Kidney glomerular epithelial cell (primary cell): ENCODE data around the gene MOB4.
"Not testable (repeated sequence)": the region's sequence is repeated elsewhere in the genome, so short reads cannot be mapped to it uniquely, and the experiment has no call there.

Experiments
- DNase-seq: peaks from one replicate; lab custom pipeline; 2025; lab: John Stamatoyannopoulos, UW

The MOB4 gene

GRCh38 chr2:197514754-197515153, 1.1 kb upstream of the MOB4 start:
- no peak for DNase-seq

DNA sequence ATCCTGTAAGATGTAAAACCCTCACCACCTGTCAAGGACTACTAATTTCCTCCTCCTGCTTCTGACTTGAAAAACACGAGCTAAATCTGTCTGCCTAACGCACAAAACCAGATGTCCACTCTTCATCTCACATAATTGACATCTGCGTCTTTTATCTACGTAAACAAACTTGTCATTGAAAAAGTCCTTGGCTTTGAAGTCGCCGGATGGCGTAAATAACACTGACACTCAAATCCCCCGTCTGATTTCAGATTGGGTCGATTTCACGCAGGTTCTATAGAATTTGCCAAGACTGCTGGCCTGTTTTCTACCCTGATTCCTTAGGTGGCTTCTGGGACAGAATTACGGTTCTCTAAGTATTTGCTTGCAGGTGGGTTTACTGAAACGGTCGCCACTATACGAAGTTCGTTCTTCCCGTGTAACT, 539 bp upstream of the MOB4 start:
- no peak for DNase-seq

DNA sequence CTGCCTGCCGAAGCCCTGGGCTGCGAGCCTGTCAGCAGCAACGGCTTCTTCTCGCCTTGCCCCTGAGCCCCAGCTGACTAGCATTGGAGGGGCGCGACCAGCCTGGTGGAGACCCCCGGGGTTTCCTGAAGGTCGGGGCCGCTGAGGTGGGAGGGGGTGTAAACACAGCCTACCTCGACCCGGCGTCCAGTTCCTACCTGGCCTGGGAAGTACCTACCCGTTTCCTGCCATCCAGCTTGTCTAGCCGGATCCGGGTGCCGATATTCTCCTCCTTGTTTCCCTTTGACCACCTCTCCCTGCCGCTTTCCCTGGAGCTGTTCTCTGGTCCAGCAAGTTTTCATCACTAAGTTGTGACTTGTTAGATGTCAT, 511 bp downstream of the MOB4 start:
- peak; percentile 11 for DNase-seq

GRCh38 chr2:197517150-197517549, 1.3 kb downstream of the MOB4 start:
- no peak for DNase-seq

- DNase-seq, result no peak
These were observed 22.5 kb downstream of the MOB4 start for GRCh38 chr2:197538412-197538811.

DNA sequence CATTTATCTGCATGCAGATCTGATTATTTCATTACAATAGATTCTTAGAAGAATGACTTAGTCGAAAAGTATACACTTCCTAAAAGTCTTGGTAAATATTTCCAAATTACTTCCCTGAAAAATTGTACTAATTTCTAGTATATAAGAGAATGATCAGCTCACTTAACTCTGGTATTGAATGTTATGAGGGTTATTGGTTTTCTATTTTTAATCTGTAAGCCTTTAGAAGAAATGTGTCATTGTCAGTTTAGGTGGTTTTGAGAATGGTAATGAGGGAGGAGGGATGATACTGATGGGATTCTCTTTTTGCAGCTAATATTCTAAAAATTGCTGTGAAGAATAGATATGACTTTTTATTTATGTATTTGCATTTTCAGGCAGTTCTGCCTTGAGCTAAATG, 23.9 kb downstream of the MOB4 start:
- DNase-seq, result no peak

DNA sequence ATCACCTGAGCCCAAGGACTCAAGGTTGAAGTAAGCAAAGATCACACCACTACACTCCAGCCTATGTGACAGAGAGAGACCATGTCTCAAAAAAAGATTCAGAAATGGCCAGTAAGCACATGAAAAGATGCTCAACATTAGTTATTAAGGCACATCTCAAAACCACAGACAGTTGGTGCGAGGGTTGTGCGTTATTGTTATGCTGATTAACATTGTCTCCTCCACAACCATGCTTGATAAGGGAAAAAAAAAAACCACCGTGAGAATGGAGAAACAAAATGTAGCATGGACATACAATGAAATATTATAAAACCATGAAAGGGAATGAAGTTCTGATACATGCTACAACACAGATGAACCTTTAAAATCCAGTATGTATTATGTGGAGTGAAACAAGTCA, 27.3 kb downstream of the MOB4 start:
- DNase-seq, result no peak

GRCh38 chr2:197547163-197547900, 31.5 kb downstream of the MOB4 start:
- DNase-seq, result no peak

- no peak for DNase-seq
These were observed 32.7 kb downstream of the MOB4 start for GRCh38 chr2:197548582-197548981.

DNA sequence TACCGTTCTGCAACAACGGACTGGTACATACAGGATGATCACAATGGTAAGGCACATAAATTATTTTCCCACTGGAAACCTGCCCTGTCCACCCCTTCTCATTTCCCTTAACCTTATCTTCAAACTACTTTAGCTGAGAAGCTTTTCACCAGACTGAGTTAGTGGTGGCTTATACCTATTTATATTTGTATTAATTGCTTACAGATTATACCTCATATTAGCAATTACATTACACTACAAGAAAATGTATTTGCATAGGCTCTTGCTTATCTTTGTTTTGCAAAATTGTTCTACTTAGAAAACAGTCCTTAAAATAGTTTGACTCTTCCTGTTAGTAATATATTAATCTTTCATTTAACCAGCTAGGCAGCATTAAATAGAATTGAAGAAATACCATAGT, 35.4 kb downstream of the MOB4 start:
- DNase-seq, result not testable (repeated sequence)

GRCh38 chr2:197555467-197555866, 39.6 kb downstream of the MOB4 start:
- no peak for DNase-seq

GRCh38 chr2:197556456-197556855, 40.6 kb downstream of the MOB4 start:
- DNase-seq, result no peak

DNA sequence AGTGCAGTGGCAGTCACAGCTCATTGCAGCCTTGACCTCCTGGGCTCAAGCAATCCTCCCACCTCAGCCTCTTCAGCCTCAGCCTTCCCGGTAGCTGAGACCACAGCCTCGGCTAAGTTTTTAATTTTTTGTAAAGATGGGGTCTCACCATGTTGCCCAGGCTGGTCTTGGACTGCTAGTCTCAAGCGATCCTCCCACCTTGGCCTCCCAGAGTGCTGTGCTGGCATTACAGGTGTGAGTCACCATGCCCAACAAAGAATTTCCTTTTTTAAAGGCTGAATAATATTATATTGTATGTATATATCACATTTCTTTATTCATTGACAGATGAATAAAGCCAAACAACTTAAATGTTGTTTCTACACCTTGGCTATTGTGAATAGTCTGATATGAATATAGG, 42.5 kb downstream of the MOB4 start:
- DNase-seq, result no peak

DNA sequence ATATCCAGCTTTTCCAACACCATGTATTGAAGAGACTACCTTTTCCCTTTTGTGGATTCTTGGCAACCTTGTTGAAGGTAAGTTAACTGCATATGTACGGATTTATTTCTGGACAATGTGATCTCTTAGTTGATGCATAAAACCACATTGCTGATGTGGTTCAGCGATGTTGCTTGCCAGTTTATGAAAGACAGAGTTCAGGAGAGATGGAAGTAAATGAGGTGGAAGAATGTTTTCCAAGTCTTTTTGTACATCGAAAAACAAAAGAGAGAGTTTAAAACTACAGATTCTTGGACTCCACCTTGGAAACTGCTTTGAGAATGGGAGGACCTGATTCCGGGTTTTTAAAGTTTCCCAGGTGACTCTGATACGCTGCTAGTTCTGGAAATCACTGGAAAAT, 43.8 kb downstream of the MOB4 start:
- DNase-seq, result no peak

GRCh38 chr2:197560146-197560665, 44.3 kb downstream of the MOB4 start:
- no peak for DNase-seq

DNA sequence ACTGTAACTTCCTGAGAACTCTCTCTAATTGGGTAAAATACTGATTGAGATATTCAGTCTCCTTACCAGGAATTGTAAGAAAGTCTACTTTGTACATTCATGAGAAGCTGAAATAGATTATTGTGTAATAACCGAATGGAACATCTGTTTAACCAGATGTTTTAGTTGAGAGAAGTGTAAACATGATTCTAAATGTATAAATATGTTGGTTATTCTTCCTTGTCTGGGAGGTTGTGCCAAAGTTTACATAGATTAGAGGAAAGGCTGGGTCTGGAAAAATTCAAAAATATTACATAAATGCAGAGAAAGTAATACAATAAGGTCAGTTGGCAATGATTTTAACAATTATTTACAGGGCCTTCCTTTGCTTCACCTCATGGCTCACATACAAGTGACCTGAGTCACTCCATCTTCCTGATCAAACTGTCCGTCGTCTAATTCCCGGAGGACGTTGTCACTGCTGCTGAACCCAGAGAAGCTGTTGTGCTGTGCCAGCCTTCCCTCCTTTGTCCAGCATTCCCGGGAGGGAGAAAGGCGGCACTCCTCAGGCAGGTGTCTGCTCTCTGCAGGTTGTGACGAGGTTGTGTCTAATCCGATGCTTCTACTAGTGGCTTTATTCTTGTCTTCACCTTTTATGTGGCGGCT, 55.9 kb downstream of the MOB4 start:
- DNase-seq, result peak; percentile 21

DNA sequence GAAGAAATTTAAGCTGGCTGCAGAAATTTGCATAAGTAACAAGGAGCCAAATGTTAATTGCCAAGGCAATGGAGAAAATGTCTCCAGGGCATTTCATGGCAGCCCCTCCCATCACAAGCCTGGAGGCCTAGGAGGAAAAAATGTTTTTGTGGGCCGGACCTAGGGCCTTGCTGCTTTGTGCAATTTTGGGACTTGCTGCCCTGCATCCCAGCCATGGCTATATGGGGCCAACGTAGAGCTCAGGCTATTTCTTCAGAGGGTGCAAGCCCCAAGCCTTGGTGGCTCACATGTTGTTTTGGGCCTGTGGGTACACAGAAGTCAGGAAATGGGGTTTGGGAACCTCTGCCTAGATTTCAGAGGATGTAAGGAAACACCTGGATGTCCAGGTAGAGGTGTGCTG, 57.7 kb downstream of the MOB4 start:
- DNase-seq, result no peak

GRCh38 chr2:197575987-197576386, 60.1 kb downstream of the MOB4 start:
- DNase-seq, result peak; percentile 40

- DNase-seq, result peak; percentile 16
These were observed 60.8 kb downstream of the MOB4 start for GRCh38 chr2:197576631-197577030.

GRCh38 chr2:197577446-197577845, 61.6 kb downstream of the MOB4 start:
- no peak for DNase-seq

DNA sequence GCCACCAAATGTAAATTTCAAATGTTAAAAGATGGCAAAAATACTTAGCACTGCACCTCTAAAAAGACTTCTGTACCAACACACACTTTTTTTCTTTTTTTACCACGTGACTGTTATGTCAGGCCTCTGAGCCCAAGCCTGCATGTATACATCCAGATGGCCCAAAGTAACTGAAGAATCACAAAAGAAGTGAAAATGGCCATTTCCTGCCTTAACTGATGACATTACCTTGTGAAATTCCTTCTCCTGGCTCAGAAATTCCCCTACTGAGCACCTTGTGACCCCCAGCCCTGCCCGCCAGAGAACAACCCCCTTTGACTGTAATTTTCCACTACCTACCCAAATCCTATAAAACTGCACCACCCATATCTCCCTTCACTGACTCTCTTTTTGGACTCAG, 62.4 kb downstream of the MOB4 start:
- DNase-seq, result not testable (repeated sequence)

DNA sequence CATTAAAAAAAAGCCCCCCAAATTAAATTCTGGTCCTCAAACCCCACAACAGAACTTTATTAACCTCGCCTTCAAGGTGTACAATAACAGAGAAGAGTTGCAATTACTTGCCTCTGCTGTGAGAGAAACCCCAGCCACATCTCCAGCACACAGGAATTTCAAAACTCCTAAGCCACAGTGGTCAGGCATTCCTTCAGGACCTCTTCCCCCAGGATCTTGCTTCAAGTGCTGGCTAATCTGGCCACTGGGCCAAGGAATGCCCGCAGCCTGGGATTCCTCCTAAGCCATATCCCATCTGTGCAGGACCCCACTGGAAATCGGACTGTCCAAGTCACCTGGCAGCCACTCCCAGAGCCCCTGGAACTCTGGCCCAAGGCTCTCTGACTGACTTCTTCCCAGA, 64.3 kb downstream of the MOB4 start:
- DNase-seq, result not testable (repeated sequence)

GRCh38 chr2:197587255-197587654, 71.4 kb downstream of the MOB4 start:
- DNase-seq, result not testable (repeated sequence)
